ENCODE data around the gene MAT2A. TPM values are rescaled to one million over a fixed set of nuclear protein-coding genes. Genes with fewer than 3 reads are reported as not detected.

Gene MAT2A
- total RNA-seq, 2 donors from 2014 or later: 230 to 475 TPM

- DNase-seq (ENCODE audit: low spot score): no peak
- Histone ChIP-seq H3K9me3 (no peaks in the 10 kb centered on the region), H3K27ac (peak within 1 kb of the TSS; percentile 41 to 50), H3K4me3 (peak within 1 kb of the TSS; percentile 54), H3K36me3 (no peaks in the 10 kb centered on the region), H3K27me3 (replicated peaks; ENCODE audit: insufficient read depth) (no peaks in the 10 kb centered on the region), H3K4me1 (ENCODE audit: control insufficient read depth in 1 of 2, low read depth in 2 of 2) (peaks cover 0 to 26% of the 10 kb centered on the region in 2 donors)
- TF ChIP-seq, protein P1, sequence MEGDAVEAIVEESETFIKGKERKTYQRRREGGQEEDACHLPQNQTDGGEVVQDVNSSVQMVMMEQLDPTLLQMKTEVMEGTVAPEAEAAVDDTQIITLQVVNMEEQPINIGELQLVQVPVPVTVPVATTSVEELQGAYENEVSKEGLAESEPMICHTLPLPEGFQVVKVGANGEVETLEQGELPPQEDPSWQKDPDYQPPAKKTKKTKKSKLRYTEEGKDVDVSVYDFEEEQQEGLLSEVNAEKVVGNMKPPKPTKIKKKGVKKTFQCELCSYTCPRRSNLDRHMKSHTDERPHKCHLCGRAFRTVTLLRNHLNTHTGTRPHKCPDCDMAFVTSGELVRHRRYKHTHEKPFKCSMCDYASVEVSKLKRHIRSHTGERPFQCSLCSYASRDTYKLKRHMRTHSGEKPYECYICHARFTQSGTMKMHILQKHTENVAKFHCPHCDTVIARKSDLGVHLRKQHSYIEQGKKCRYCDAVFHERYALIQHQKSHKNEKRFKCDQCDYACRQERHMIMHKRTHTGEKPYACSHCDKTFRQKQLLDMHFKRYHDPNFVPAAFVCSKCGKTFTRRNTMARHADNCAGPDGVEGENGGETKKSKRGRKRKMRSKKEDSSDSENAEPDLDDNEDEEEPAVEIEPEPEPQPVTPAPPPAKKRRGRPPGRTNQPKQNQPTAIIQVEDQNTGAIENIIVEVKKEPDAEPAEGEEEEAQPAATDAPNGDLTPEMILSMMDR (IDR thresholded peaks at IDR 0.05): no peak
- ATAC-seq (ENCODE audit: insufficient number of reproducible peaks, low FRiP score, low read depth): no peak
These were observed 38.6 kb downstream of the MAT2A start, which contains the start of gene VAMP8 for GRCh38 chr2:85577386-85578242. Gene VAMP8 (plus strand): TSS chr2:85577586. CDS start chr2:85577647, 61 bp downstream.

- H3K27ac ChIP-seq: peak overlapping the region; percentile 41 to 50
- no peak for ATAC-seq (ENCODE audit: insufficient number of reproducible peaks, low FRiP score, low read depth)
- peaks cover 0 to 27% of the 10 kb centered on the region in 2 donors for H3K4me1 ChIP-seq (ENCODE audit: control insufficient read depth in 1 of 2, low read depth in 2 of 2)
- no peaks in the 10 kb centered on the region for H3K36me3 ChIP-seq
- no peaks in the 10 kb centered on the region for H3K9me3 ChIP-seq
- TF ChIP-seq, protein P1 (IDR thresholded peaks at IDR 0.05): no peak
- peak overlapping the region; percentile 54 for H3K4me3 ChIP-seq
- H3K27me3 ChIP-seq (replicated peaks; ENCODE audit: insufficient read depth): no peaks in the 10 kb centered on the region
- DNase-seq (ENCODE audit: low spot score): no peak
These were observed 39.5 kb downstream of the MAT2A start for GRCh38 chr2:85578243-85579180.

- H3K9me3 ChIP-seq: no peaks in the 10 kb centered on the region
- DNase-seq (ENCODE audit: low spot score) (no peak), ATAC-seq (ENCODE audit: insufficient number of reproducible peaks, low FRiP score, low read depth) (no peak)
- no peaks in the 10 kb centered on the region for H3K27me3 ChIP-seq (replicated peaks; ENCODE audit: insufficient read depth)
- no peaks in the 10 kb centered on the region for H3K36me3 ChIP-seq
- TF ChIP-seq, protein P1 (IDR thresholded peaks at IDR 0.05): no peak
- H3K27ac ChIP-seq: peak overlapping the region; percentile 21 to 41
- H3K4me1 ChIP-seq (ENCODE audit: control insufficient read depth in 1 of 2, low read depth in 2 of 2): peaks cover 3 to 33% of the 10 kb centered on the region in 2 donors
- no peak overlapping the region for H3K4me3 ChIP-seq
These were observed 40.4 kb downstream of the MAT2A start for GRCh38 chr2:85579266-85579935.

DNA sequence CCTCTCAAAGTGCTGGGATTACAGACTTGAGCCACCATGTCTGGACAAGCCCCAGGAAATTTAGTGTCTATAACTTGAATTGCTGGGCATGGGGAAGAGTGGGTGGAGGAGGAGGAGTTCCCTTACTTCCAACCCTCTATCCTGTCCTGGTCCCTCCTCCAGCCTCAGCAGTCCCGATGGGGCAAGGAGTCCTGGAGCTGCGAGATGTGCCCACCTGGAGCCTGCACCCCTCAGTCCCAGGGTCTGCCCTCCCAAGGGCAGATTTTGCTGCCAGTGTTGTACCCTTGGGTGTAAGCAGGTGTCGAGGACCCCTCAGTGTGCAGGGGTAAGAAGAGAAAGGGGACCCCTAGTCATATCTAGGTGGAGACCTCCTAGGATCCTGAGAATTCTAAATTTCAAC lies 41.2 kb downstream of the MAT2A start:
- peaks cover 8 to 41% of the 10 kb centered on the region in 2 donors for H3K4me1 ChIP-seq (ENCODE audit: control insufficient read depth in 1 of 2, low read depth in 2 of 2)
- peak overlapping the region; percentile 21 to 41 for H3K27ac ChIP-seq
- H3K9me3 ChIP-seq: no peaks in the 10 kb centered on the region
- ATAC-seq (ENCODE audit: insufficient number of reproducible peaks, low FRiP score, low read depth) (no peak), DNase-seq (ENCODE audit: low spot score) (no peak)
- H3K36me3 ChIP-seq: no peaks in the 10 kb centered on the region
- H3K27me3 ChIP-seq (replicated peaks; ENCODE audit: insufficient read depth): no peaks in the 10 kb centered on the region
- TF ChIP-seq, protein P1 (IDR thresholded peaks at IDR 0.05): no peak
- no peak overlapping the region for H3K4me3 ChIP-seq

Data from thoracic aorta (tissue), 2 donors.